H1 (cell line): Measurements from ENCODE around the gene INIP. TPM values are rescaled to one million over a fixed set of nuclear protein-coding genes. Genes with fewer than 3 reads are reported as not detected.

ENCODE experiments used
- CTCF ChIA-PET: fragments of 300-600 bp; sonication (Branson Sonifier 250); formaldehyde crosslinking; loops from one replicate; lab custom pipeline; 2021; ENCODE audit not compliant: partially characterized antibody; lab: Charles Lee
- POLR2A ChIA-PET: fragments of 300-600 bp; sonication (Branson Sonifier 250); formaldehyde crosslinking; loops from one replicate; lab custom pipeline; 2021; ENCODE audit warnings: inconsistent platforms; ENCODE audit not compliant: partially characterized antibody; lab: Charles Lee
- DNase-seq, 2 experiments: peaks; one replicate each; pipeline versions ENCODE4 v3.0.0 to v3.0.0-alpha.2; 2010 to 2022; ENCODE audit warnings: low spot score in 2 of 2, low read depth in 1 of 2, mixed read lengths in 1 of 2
- FAIRE-seq: peaks from 2 replicates; lab custom pipeline; 2011; peaks lifted over from hg19 to GRCh38; lab: Jason Lieb, UNC
- H2AFZ ChIP-seq: 2 replicates; pipeline ENCODE4 v1.8.1; 2012; ENCODE audit warnings: low read length, inconsistent platforms
- H2AK5ac ChIP-seq: 2 replicates; pipeline ENCODE4 v1.6.1; 2013; ENCODE audit warnings: low read depth, low read length
- H2BK120ac ChIP-seq: replicated peaks from 2 replicates; pipeline ENCODE3; 2013; ENCODE audit warnings: low read depth, low read length, inconsistent platforms
- H2BK12ac ChIP-seq: 2 replicates; pipeline ENCODE4 v1.6.1; 2013; ENCODE audit warnings: low read depth, low read length
- H2BK15ac ChIP-seq: 2 replicates; pipeline ENCODE4 v1.6.1; 2013; ENCODE audit warnings: low read length
- H2BK20ac ChIP-seq: 2 replicates; pipeline ENCODE4 v1.6.1; 2013; ENCODE audit warnings: low read length
- H2BK5ac ChIP-seq: 2 replicates; pipeline ENCODE4 v1.6.1; 2013; ENCODE audit warnings: low read depth, low read length
- H3K14ac ChIP-seq: 2 replicates; pipeline ENCODE4 v1.6.1; 2013; ENCODE audit warnings: inconsistent platforms; ENCODE audit not compliant: insufficient read length
- H3K18ac ChIP-seq: 2 replicates; pipeline ENCODE4 v1.6.1; 2013; ENCODE audit warnings: low read length; ENCODE audit errors: extremely low read depth
- H3K23ac ChIP-seq: 2 replicates; pipeline ENCODE4 v1.6.1; 2013; ENCODE audit warnings: inconsistent platforms; ENCODE audit not compliant: insufficient read length
- H3K23me2 ChIP-seq: 2 replicates; pipeline ENCODE4 v1.6.1; 2013; ENCODE audit warnings: low read depth, low read length
- H3K27ac ChIP-seq: 2 replicates; pipeline ENCODE4 v1.6.1; 2011; ENCODE audit warnings: low read depth, low read length, inconsistent platforms
- H3K27me3 ChIP-seq, 4 experiments: replicated peaks in 1 of 4; 1 replicate in 1 of 4; 2 replicates in 3 of 4; pipeline versions ENCODE4 v1.6.1 to v1.8.1; 2011 to 2013; ENCODE audit warnings: low read length in 3 of 4, mild to moderate bottlenecking in 3 of 4, inconsistent platforms in 2 of 4, mixed read lengths in 2 of 4, moderate library complexity in 1 of 4; ENCODE audit not compliant: control insufficient read depth in 3 of 4, insufficient read depth in 3 of 4; ENCODE audit errors: extremely low read depth in 1 of 4
- H3K36me3 ChIP-seq, 4 experiments: 2 replicates each; pipeline versions ENCODE4 v1.6.1 to v1.8.1; 2011 to 2013; ENCODE audit warnings: mild to moderate bottlenecking in 4 of 4, low read length in 3 of 4, moderate library complexity in 2 of 4, control low read depth in 1 of 4, inconsistent platforms in 1 of 4; ENCODE audit not compliant: insufficient read depth in 4 of 4, control insufficient read depth in 2 of 4
- H3K4ac ChIP-seq: replicated peaks from 2 replicates; pipeline ENCODE3; 2013; ENCODE audit warnings: low read length, low read depth, mixed read lengths, inconsistent platforms; ENCODE audit not compliant: insufficient read length
- H3K4me1 ChIP-seq, 4 experiments: replicated peaks in 1 of 4; 1 replicate in 1 of 4; 2 replicates in 3 of 4; pipeline versions ENCODE4 v1.6.1 to v1.8.1; 2011 to 2013; ENCODE audit warnings: low read length in 3 of 4, inconsistent platforms in 2 of 4, mixed read lengths in 1 of 4; ENCODE audit not compliant: insufficient read depth in 4 of 4, control insufficient read depth in 3 of 4
- H3K4me2 ChIP-seq, 2 experiments: 2 replicates each; pipeline versions ENCODE4 v1.6.1 to v1.8.1; 2011 to 2013; ENCODE audit warnings: low read depth in 2 of 2, low read length in 2 of 2, control low read depth in 1 of 2, inconsistent platforms in 1 of 2, mild to moderate bottlenecking in 1 of 2; ENCODE audit not compliant: insufficient read depth in 1 of 2
- H3K4me3 ChIP-seq, 4 experiments: fragments of 200-600, 300-600 bp in 1 of 4; sonication (generic), shearing (Covaris generic), sonication (Bioruptor Twin) in 1 of 4; 2 replicates each; pipeline versions ENCODE4 v1.5.1 to v1.8.1; 2011 to 2016; ENCODE audit warnings: low read length in 4 of 4, low read depth in 3 of 4, control low read depth in 2 of 4, inconsistent platforms in 2 of 4, mild to moderate bottlenecking in 2 of 4, mixed read lengths in 1 of 4, moderate library complexity in 1 of 4; ENCODE audit not compliant: insufficient read depth in 2 of 4; ENCODE audit errors: extremely low read depth in 1 of 4
- H3K56ac ChIP-seq: replicated peaks from 2 replicates; pipeline ENCODE3; 2013; ENCODE audit warnings: low read depth, mild to moderate bottlenecking, mixed read lengths, low read length, inconsistent platforms; ENCODE audit not compliant: insufficient read length
- H3K79me1 ChIP-seq: 2 replicates; pipeline ENCODE4 v1.6.1; 2013; ENCODE audit warnings: low read depth, low read length, control low read depth
- H3K79me2 ChIP-seq, 2 experiments: 2 replicates each; pipeline versions ENCODE4 v1.6.1 to v1.8.1; 2012 to 2013; ENCODE audit warnings: low read length in 2 of 2, mild to moderate bottlenecking in 2 of 2, inconsistent platforms in 1 of 2; ENCODE audit not compliant: insufficient read depth in 2 of 2, control insufficient read depth in 1 of 2
- H3K9ac ChIP-seq, 4 experiments: replicated peaks in 1 of 4; 1 replicate in 1 of 4; 2 replicates in 3 of 4; pipeline versions ENCODE4 v1.6.1 to v1.8.1; 2011 to 2013; ENCODE audit warnings: low read depth in 3 of 4, low read length in 3 of 4, control low read depth in 2 of 4, mild to moderate bottlenecking in 2 of 4, moderate library complexity in 2 of 4, inconsistent platforms in 1 of 4; ENCODE audit errors: extremely low read depth in 1 of 4
- H3K9me3 ChIP-seq, 2 experiments: 2 replicates each; pipeline versions ENCODE4 v1.6.1 to v1.8.1; 2012 to 2013; ENCODE audit warnings: mild to moderate bottlenecking in 2 of 2, moderate library complexity in 2 of 2, control low read depth in 1 of 2, inconsistent platforms in 1 of 2, low read depth in 1 of 2, low read length in 1 of 2, mixed read lengths in 1 of 2; ENCODE audit not compliant: insufficient read depth in 2 of 2
- H4K20me1 ChIP-seq, 2 experiments: replicated peaks in 1 of 2; 2 replicates each; pipeline versions ENCODE3 to v1.8.1; 2011 to 2013; ENCODE audit warnings: inconsistent platforms in 2 of 2, low read length in 2 of 2, mild to moderate bottlenecking in 1 of 2; ENCODE audit not compliant: insufficient read depth in 2 of 2, control insufficient read depth in 1 of 2
- H4K5ac ChIP-seq: 2 replicates; pipeline ENCODE4 v1.6.1; 2013; ENCODE audit warnings: low read length, low read depth, mixed read lengths, inconsistent platforms; ENCODE audit not compliant: insufficient read length
- H4K8ac ChIP-seq: 2 replicates; pipeline ENCODE4 v1.8.0; 2013; ENCODE audit warnings: mild to moderate bottlenecking, moderate library complexity, low read length, inconsistent platforms; ENCODE audit not compliant: insufficient read depth; ENCODE audit errors: extremely low read depth
- H4K91ac ChIP-seq: replicated peaks from 2 replicates; pipeline ENCODE3; 2013; ENCODE audit warnings: low read length, mixed read lengths, inconsistent platforms; ENCODE audit not compliant: insufficient read length
- CHD1 ChIP-seq: IDR thresholded peaks from 2 replicates; pipeline ENCODE4 v1.6.1; 2012; ENCODE audit warnings: low read depth, low read length, improper control_type of control experiment
- KDM1A ChIP-seq: fragments of 200-600, 300-600 bp; sonication (generic); IDR thresholded peaks from 2 replicates; pipeline ENCODE4 v1.7.1; 2016; ENCODE audit warnings: mild to moderate bottlenecking, low read length, borderline replicate concordance
- NANOG ChIP-seq: IDR thresholded peaks from 2 replicates; pipeline ENCODE4 v1.6.1; 2011; ENCODE audit warnings: low read length, low read depth, mild to moderate bottlenecking, inconsistent platforms; ENCODE audit not compliant: insufficient read depth, poor library complexity, severe bottlenecking
- WGBS, 2 experiments: shearing (Covaris generic) in 1 of 2; methylation state at CpG; one replicate each; pipeline versions ENCODE4 v1.1.6 to v1.1.7; 2013 to 2015; ENCODE audit warnings: low lambda C conversion rate in 2 of 2, mixed read lengths in 2 of 2, inconsistent platforms in 1 of 2, low coverage in 1 of 2, missing lambda C conversion rate in 1 of 2; ENCODE audit not compliant: insufficient replicate concordance in 2 of 2, insufficient coverage in 1 of 2, insufficient read length in 1 of 2; ENCODE audit errors: extremely low coverage in 1 of 2, missing lambda C conversion rate in 1 of 2; 5-methylcytosine and 5-hydroxymethylcytosine counted together
- polyA plus RNA-seq, 7 experiments: library from polyadenylated mRNA; depleted of rRNA in 3 of 7; stranded (reverse) in 5 of 7; unstranded in 2 of 7; fragments of >200 nt in 5 of 7; fragments of 200-250 nt in 2 of 7; gene quantifications; 1 replicate in 5 of 7; 2 replicates in 1 of 7; 4 replicates in 1 of 7; pipeline versions ENCODE4 v1.2.1 to v1.2.3, GENCODE V29; 2011 to 2013; ENCODE audit warnings: missing spikeins in 2 of 7, mixed read lengths in 2 of 7
- total RNA-seq: library from RNA; stranded (reverse); fragmentation: NEBNext Ultra II Directional; extraction: Animal tissue kit (Norgen Biotek cat#: 25700); gene quantifications from 2 replicates; pipeline ENCODE4 v1.2.1, GENCODE V29; 2021

Gene INIP
- total and polyA plus RNA-seq, 2 of the 8 experiments (the other 6 are each of a cell fraction or from before 2014, with no cell fraction given), result 10.7 to 18.3 TPM

DNA sequence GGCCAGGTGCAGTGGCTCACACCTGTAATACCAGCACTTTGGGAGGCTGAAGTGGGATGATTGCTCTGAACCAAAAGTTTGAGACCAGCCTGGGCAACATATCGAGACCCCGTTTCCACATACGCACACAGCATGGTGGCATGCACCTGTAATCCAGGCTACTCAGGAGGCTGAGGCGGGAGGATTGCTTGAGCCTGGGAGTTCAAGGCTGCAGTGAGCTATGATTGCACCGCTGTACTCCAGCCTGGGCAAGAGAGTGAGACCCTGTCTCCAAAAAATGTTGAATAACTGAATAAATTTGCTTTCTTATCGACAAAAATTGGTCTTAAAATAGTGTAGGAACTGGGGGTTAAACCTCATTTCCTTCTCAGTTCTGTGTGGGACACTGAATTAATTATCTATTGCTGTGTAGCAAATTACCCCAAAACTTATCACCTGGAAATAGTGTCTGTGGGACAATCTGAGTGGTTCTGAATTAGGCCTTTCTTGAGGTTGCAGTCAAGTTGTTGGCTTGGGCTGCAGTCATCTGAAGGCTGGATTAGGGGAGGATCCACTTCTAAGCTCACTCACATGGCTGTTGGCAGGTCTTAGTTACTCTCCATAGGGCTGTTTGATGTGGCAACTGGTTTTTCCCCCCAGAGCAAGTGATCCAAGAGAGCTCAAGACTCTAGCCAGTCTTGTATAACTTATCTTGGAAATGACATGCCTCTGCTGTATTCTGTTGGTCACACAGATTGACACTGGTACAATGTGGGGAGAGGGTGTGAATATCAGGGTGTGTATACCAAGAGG, 34.6 kb upstream of the INIP start:
- WGBS, 2 experiments, result 82% methylated on average over 6 of the region's 6 CpGs; no CpG with 5 or more reads in 1 of the 2 experiments
- no peak overlapping the region for H4K8ac ChIP-seq
- TF ChIP-seq KDM1A, result 0 out of 2 replicates have a peak, but pooled peaks have one; percentile 11
- TF ChIP-seq NANOG, result no peak
- no peak for TF ChIP-seq CHD1
- H4K91ac ChIP-seq, result no peak overlapping the region
- no peak overlapping the region for H3K14ac ChIP-seq
- H3K4me1 ChIP-seq, result peaks cover 0 to 7% (median 5%) of the 10 kb centered on the region in 4 experiments; a peak in 6 of 7 replicates
- H3K56ac ChIP-seq, result no peak overlapping the region
- no peak overlapping the region for H2BK20ac ChIP-seq
- POLR2A ChIA-PET, result interaction anchor here (0.6 to 2.1 kb wide), 4 partner anchors 27 to 251 kb away, joined by 3 to 4 read pairs (median 4); partner anchors contain the start of gene INIP
- H4K5ac ChIP-seq, result no peak overlapping the region
- no peaks in the 10 kb centered on the region for H3K79me1 ChIP-seq
- H2BK120ac ChIP-seq, result no peak overlapping the region
- H3K36me3 ChIP-seq, result no peaks in the 10 kb centered on the region
- peak overlapping the region; percentile 32; the same call in 1 of the 2 replicates for H2BK15ac ChIP-seq
- no peak overlapping the region for H2AFZ ChIP-seq
- H3K23ac ChIP-seq, result no peak overlapping the region
- peak overlapping the region in 3 of 4 experiments; percentile 41 to 84 (median 68); a peak in 3 of 8 replicates for H3K4me3 ChIP-seq
- H3K9me3 ChIP-seq, result no peaks in the 10 kb centered on the region
- peaks cover 0 to 8% of the 10 kb centered on the region in 2 experiments; a peak in 1 of 4 replicates for H3K79me2 ChIP-seq
- no peak for FAIRE-seq
- no peak overlapping the region for H3K18ac ChIP-seq
- 0 out of 7 replicates have a peak overlapping the region, but pooled peaks of 1 of the 4 experiments have one; percentile 11 for H3K9ac ChIP-seq
- no peak overlapping the region for H2BK5ac ChIP-seq
- H4K20me1 ChIP-seq, result no peaks in the 10 kb centered on the region
- H3K27ac ChIP-seq, result no peak overlapping the region
- peaks cover 12% of the 10 kb centered on the region for H3K23me2 ChIP-seq
- H2BK12ac ChIP-seq, result no peak overlapping the region
- H2AK5ac ChIP-seq, result no peak overlapping the region
- no peak for DNase-seq
- peak overlapping the region; percentile 71 to 96; a peak in 2 of 4 replicates for H3K4me2 ChIP-seq
- H3K27me3 ChIP-seq, result no peaks in the 10 kb centered on the region
- H3K4ac ChIP-seq, result no peak overlapping the region
- CTCF ChIA-PET, result interaction anchor here (0.6 to 3.2 kb wide), 5 partner anchors 8 to 465 kb away, joined by 3 to 10 read pairs (median 6); no protein-coding TSS in a partner anchor
